OCI-LY1 (cell line): ENCODE results near the gene CRIM1.

ENCODE experiments used
- H2AFZ ChIP-seq: fragments of 200-600 bp; sonication (generic), shearing (Covaris generic); 2 replicates; pipeline ENCODE4 v1.6.0; 2014; ENCODE audit warnings: antibody characterized with exemption, mild to moderate bottlenecking, low read length
- H3F3A ChIP-seq: fragments of 200-600 bp; sonication (generic), shearing (Covaris generic); 2 replicates; pipeline ENCODE4 v1.6.0; 2014; ENCODE audit warnings: mild to moderate bottlenecking, antibody characterized with exemption, low read length, moderate library complexity; ENCODE audit not compliant: insufficient read depth
- H3K27ac ChIP-seq: fragments of 200-600 bp; sonication (generic); 2 replicates; pipeline ENCODE4 v1.5.1; 2014; ENCODE audit warnings: low read length, mixed run types, mild to moderate bottlenecking, low read depth; ENCODE audit not compliant: poor library complexity, severe bottlenecking
- H3K27me3 ChIP-seq: fragments of 200-600 bp; sonication (generic); 2 replicates; pipeline ENCODE4 v1.6.0; 2014; ENCODE audit warnings: antibody characterized with exemption, mild to moderate bottlenecking, low read length, moderate library complexity; ENCODE audit not compliant: insufficient read depth
- H3K36me3 ChIP-seq: fragments of 200-600 bp; sonication (generic); 2 replicates; pipeline ENCODE4 v1.6.1; 2014; ENCODE audit warnings: mild to moderate bottlenecking, antibody characterized with exemption, low read length, moderate library complexity, mixed read lengths; ENCODE audit not compliant: insufficient read depth
- H3K4me1 ChIP-seq: fragments of 200-600 bp; sonication (generic); 2 replicates; pipeline ENCODE4 v1.5.1; 2014; ENCODE audit warnings: mild to moderate bottlenecking, low read length, moderate library complexity; ENCODE audit not compliant: insufficient read depth, severe bottlenecking
- H3K4me2 ChIP-seq: fragments of 200-600 bp; sonication (generic), shearing (Covaris generic); 2 replicates; pipeline ENCODE4 v1.6.1; 2014; ENCODE audit warnings: low read length
- H3K4me3 ChIP-seq: fragments of 200-600 bp; sonication (generic); 2 replicates; pipeline ENCODE4 v1.5.1; 2014; ENCODE audit warnings: low read length, low read depth, mild to moderate bottlenecking, mixed read lengths; ENCODE audit not compliant: poor library complexity, severe bottlenecking
- H3K79me2 ChIP-seq: fragments of 200-600 bp; shearing (Covaris generic); 2 replicates; pipeline ENCODE4 v1.6.1; 2016; ENCODE audit warnings: mixed run types, low read length, mixed read lengths; ENCODE audit not compliant: insufficient read depth
- H3K9ac ChIP-seq: fragments of 200-600 bp; sonication (generic), shearing (Covaris generic); 2 replicates; pipeline ENCODE4 v1.6.1; 2014; ENCODE audit warnings: mild to moderate bottlenecking, low read length, mixed read lengths
- H3K9me2 ChIP-seq: fragments of 200-600 bp; sonication (generic), shearing (Covaris generic); 2 replicates; pipeline ENCODE4 v1.6.1; 2014; ENCODE audit warnings: low read depth, mild to moderate bottlenecking, low read length, mixed read lengths
- H3K9me3 ChIP-seq: fragments of 200-600 bp; shearing (Covaris generic); 2 replicates; pipeline ENCODE4 v1.6.1; 2014; ENCODE audit warnings: low read length, mixed read lengths
- H4K20me1 ChIP-seq: fragments of 200-600 bp; sonication (generic), shearing (Covaris generic); 2 replicates; pipeline ENCODE4 v1.6.0; 2016; ENCODE audit warnings: mild to moderate bottlenecking, low read length; ENCODE audit not compliant: insufficient read depth
- EZH2 ChIP-seq: fragments of 200-600 bp; sonication (generic), shearing (Covaris generic); IDR thresholded peaks from 2 replicates; pipeline ENCODE4 v1.8.0; 2017; ENCODE audit warnings: borderline replicate concordance, mixed run types, mild to moderate bottlenecking, antibody characterized with exemption, low read length, moderate library complexity, mixed read lengths
- TF ChIP-seq, protein P1 (sequence below): fragments of 200-600 bp; sonication (generic), shearing (Covaris generic); IDR thresholded peaks from 2 replicates; pipeline ENCODE4 v1.5.1; 2017; ENCODE audit warnings: mild to moderate bottlenecking, antibody characterized with exemption, low read length, moderate library complexity, mixed read lengths

The CRIM1 gene

DNA sequence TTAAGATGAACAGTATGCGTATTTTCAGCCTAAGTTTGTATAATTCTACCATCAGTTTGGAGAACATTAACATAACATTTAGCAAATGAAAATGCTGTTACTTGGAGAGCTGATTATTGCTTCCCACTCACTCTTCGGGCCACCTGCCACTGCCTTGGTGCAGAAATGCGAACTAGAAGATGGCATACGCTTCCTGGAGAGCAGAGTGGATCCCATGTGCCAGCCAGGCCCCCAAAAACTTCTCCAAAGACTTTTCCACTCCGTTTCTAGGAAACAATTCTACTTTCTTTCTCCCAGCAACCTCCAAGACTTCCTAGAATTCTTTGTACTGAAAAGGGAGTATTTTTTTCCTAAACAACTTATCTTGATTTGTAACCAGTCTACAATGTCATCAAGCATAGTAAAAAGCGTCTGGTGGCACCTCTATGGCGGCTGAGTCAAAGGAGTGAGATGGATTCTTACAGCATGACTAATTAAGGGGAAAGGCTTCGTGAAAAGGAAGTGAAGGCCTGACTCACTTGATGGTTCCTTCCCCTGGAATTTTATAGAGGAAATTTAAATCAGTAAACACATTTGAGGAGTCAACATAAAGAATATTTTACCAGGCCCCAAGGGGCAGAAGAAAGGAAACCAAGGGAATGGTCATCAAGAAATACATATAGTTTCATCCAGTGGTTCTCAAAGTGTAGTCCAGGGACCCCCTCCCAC is 205.8 kb downstream of the CRIM1 start:
- Histone ChIP-seq H3K4me2 (no peak overlapping the region), H3F3A (no peaks in the 10 kb centered on the region), H3K36me3 (peaks cover 16% of the 10 kb centered on the region; the same call in 1 of the 2 replicates), H3K9ac (no peak overlapping the region), H3K9me3 (no peaks in the 10 kb centered on the region), H3K79me2 (no peaks in the 10 kb centered on the region), H3K4me1 (no peaks in the 10 kb centered on the region), H3K27ac (no peak overlapping the region), H3K27me3 (no peaks in the 10 kb centered on the region), H3K9me2 (no peaks in the 10 kb centered on the region), H3K4me3 (no peak overlapping the region), H2AFZ (no peak overlapping the region), H4K20me1 (no peaks in the 10 kb centered on the region)
- TF ChIP-seq EZH2: no peak
- TF ChIP-seq, protein P1, sequence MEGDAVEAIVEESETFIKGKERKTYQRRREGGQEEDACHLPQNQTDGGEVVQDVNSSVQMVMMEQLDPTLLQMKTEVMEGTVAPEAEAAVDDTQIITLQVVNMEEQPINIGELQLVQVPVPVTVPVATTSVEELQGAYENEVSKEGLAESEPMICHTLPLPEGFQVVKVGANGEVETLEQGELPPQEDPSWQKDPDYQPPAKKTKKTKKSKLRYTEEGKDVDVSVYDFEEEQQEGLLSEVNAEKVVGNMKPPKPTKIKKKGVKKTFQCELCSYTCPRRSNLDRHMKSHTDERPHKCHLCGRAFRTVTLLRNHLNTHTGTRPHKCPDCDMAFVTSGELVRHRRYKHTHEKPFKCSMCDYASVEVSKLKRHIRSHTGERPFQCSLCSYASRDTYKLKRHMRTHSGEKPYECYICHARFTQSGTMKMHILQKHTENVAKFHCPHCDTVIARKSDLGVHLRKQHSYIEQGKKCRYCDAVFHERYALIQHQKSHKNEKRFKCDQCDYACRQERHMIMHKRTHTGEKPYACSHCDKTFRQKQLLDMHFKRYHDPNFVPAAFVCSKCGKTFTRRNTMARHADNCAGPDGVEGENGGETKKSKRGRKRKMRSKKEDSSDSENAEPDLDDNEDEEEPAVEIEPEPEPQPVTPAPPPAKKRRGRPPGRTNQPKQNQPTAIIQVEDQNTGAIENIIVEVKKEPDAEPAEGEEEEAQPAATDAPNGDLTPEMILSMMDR: no peak

DNA sequence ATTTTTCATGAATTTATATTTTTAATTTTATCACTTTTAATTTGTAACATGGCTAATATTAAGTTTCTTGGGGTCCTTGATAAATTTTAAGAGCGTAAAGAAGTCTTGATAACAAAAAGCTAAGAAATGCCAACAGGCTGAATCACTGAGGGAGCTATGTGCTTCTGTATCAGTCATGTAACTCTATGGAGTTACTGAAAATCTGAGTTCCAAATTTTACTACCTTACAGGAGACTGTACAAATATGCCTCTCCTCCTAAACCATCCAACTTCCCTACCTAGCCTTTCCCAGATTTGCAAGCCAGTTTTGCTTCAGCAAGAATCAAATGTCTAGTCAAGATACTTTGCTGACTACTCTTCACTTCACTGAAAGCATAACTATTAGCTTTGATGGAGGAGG is 206.7 kb downstream of the CRIM1 start:
- Histone ChIP-seq H3F3A (no peaks in the 10 kb centered on the region), H3K9ac (no peak overlapping the region), H3K4me3 (no peak overlapping the region), H3K27me3 (no peaks in the 10 kb centered on the region), H3K9me3 (no peaks in the 10 kb centered on the region), H3K4me2 (no peak overlapping the region), H3K36me3 (peaks cover 23% of the 10 kb centered on the region; the same call in 1 of the 2 replicates), H3K79me2 (no peaks in the 10 kb centered on the region), H3K4me1 (no peaks in the 10 kb centered on the region), H2AFZ (no peak overlapping the region), H4K20me1 (no peaks in the 10 kb centered on the region), H3K9me2 (no peaks in the 10 kb centered on the region), H3K27ac (no peak overlapping the region)
- no peak for TF ChIP-seq EZH2
- TF ChIP-seq, protein P1: no peak

DNA sequence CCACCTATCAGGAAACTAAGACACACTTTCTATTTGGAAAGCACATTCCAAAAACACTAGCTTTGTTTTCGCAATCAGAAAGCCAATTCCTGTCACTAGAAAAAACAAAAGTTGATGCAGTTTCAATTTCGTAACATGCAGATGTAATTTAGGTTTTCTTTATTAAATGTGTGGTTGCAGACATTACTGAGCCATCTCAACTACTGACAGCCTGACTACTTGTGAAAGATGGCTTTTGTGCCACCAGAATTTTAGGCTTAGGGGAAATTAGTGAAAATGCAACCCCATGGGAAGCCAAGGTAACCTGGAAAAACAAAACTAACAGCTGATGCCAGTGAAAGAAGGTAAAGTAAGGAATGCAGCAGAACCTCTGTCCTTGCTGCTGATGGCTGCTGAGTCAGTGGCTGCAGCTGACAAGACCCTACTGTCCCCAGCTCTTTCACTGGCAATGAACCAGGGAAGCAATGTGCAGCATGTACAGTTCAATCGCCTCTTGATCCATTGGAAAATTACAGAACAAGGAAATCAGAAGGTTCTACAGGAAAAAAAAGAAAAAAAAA is 207.5 kb downstream of the CRIM1 start:
- H3K4me1 ChIP-seq: no peaks in the 10 kb centered on the region
- no peak overlapping the region for H3K4me2 ChIP-seq
- H3K9me2 ChIP-seq: no peaks in the 10 kb centered on the region
- no peak overlapping the region for H3K4me3 ChIP-seq
- no peaks in the 10 kb centered on the region for H3K9me3 ChIP-seq
- H3K27me3 ChIP-seq: no peaks in the 10 kb centered on the region
- TF ChIP-seq, protein P1: no peak
- TF ChIP-seq EZH2: no peak
- H3K9ac ChIP-seq: no peak overlapping the region
- H4K20me1 ChIP-seq: no peaks in the 10 kb centered on the region
- H3K27ac ChIP-seq: no peak overlapping the region
- no peaks in the 10 kb centered on the region for H3F3A ChIP-seq
- no peaks in the 10 kb centered on the region for H3K79me2 ChIP-seq
- H3K36me3 ChIP-seq: peaks cover 23% of the 10 kb centered on the region; the same call in 1 of the 2 replicates
- no peak overlapping the region for H2AFZ ChIP-seq
